Stimulated activated naive B cell treated with anti-CD40 and anti-IgM and Interleukin-4, amounts not matched to agents 10 μg/mL and 1 μg/mL and 100 μg/mL, for 72 hours (primary cell): ENCODE measurements around the gene RAB10.
"Not testable (repeated sequence)": the region's sequence is repeated elsewhere in the genome, so short reads cannot be mapped to it uniquely, and the experiment has no call there.

Source experiments
- ATAC-seq, 2 donors: fragments of 150-1000 bp; cut with Tn5 transposase; replicated peaks; 2 replicates each; pipeline ENCODE4 v1.10.0; 2021; ENCODE audit warnings: moderate library complexity in 1 of 2
- DNase-seq: peaks from one replicate; pipeline ENCODE4 v3.0.0; 2021
- H3K27ac Mint-ChIP-seq: one replicate; pipeline ENCODE4 v1.8.0; 2022; ENCODE audit warnings: mild to moderate bottlenecking, mixed read lengths
- H3K27me3 Mint-ChIP-seq, 2 donors: one replicate each; pipeline ENCODE4 v1.8.0; 2022; ENCODE audit warnings: mixed read lengths in 2 of 2
- H3K36me3 Mint-ChIP-seq, 2 donors: one replicate each; pipeline ENCODE4 v1.8.0; 2022; ENCODE audit warnings: mixed read lengths in 2 of 2, mild to moderate bottlenecking in 1 of 2
- H3K4me1 Mint-ChIP-seq, 2 donors: one replicate each; pipeline ENCODE4 v1.8.0; 2022; ENCODE audit warnings: mixed read lengths in 2 of 2, mild to moderate bottlenecking in 1 of 2
- H3K4me3 Mint-ChIP-seq, 2 donors: one replicate each; pipeline ENCODE4 v1.8.0; 2022; ENCODE audit warnings: mild to moderate bottlenecking in 2 of 2, mixed read lengths in 2 of 2, moderate library complexity in 1 of 2
- H3K9me3 Mint-ChIP-seq, 2 donors: one replicate each; pipeline ENCODE4 v1.8.0; 2022; ENCODE audit warnings: mixed read lengths in 2 of 2, mild to moderate bottlenecking in 1 of 2

The RAB10 gene

DNA sequence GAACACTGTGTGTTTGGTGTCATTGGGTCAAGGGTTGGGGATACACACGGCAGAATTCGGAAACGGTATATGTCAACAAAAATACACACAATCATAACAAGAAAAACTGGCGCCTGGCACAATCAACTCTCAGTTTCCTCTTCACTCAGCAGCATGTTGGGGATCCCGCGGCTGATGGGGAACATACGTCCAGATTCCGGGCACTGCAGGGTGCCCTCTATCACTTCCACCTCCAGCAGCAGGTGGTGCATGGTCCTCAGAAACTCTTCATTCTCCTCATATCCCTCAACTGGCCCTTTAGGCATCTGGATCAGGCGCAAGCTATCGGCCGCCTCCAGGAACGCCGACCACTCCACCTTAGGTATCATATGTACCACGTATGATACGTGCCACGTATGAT is 5.8 kb upstream of the RAB10 start:
- H3K27ac Mint-ChIP-seq, DNase-seq, H3K9me3 Mint-ChIP-seq, H3K36me3 Mint-ChIP-seq, H3K27me3 Mint-ChIP-seq, H3K4me3 Mint-ChIP-seq: not testable (repeated sequence)
- H3K4me1 Mint-ChIP-seq: peaks cover 6 to 11% of the 10 kb centered on the region in 2 donors
- ATAC-seq: peak in 1 of 2 donors; percentile 33

DNA sequence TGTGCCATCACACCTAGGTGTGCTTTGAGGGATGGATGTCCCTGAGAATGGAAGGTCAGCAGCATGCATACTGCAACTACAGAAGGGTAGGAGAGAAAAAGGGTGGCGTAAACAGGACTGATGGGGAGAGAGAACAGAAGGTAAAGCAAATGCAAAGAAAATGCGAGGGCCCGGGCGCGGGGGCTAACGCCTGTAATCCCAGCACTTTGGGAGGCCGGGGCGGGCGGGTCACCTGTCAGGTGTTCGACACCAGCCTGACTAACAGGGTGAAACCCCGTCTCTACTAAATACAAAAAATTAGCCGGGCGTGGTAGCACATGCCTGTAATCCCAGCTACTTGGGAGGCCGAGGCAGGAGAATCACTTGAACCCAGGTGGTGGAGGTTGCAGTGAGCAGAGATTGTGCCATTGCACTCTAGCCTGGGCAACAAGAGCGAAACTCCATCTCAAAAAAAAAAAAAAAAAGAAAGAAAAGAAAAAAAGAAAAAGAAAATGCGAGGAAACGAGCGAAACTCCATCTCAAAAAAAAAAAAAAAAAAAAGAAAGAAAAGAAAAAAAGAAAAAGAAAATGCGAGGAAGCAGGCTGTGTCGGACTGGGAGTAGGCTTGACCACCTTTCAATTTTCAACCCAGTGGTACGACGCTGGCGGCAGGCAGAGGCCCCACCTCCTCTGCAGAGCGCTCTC is 1.2 kb upstream of the RAB10 start:
- not testable (repeated sequence) for H3K9me3 Mint-ChIP-seq, DNase-seq, H3K27me3 Mint-ChIP-seq
- peak overlapping the region; percentile 95 for H3K27ac Mint-ChIP-seq
- H3K36me3 Mint-ChIP-seq: peaks cover 6 to 15% of the 10 kb centered on the region in 2 donors
- peaks cover 14 to 35% of the 10 kb centered on the region in 2 donors for H3K4me1 Mint-ChIP-seq
- H3K4me3 Mint-ChIP-seq: peak overlapping the region; percentile 93 to 97
- peak; percentile 17 to 26 for ATAC-seq

DNA sequence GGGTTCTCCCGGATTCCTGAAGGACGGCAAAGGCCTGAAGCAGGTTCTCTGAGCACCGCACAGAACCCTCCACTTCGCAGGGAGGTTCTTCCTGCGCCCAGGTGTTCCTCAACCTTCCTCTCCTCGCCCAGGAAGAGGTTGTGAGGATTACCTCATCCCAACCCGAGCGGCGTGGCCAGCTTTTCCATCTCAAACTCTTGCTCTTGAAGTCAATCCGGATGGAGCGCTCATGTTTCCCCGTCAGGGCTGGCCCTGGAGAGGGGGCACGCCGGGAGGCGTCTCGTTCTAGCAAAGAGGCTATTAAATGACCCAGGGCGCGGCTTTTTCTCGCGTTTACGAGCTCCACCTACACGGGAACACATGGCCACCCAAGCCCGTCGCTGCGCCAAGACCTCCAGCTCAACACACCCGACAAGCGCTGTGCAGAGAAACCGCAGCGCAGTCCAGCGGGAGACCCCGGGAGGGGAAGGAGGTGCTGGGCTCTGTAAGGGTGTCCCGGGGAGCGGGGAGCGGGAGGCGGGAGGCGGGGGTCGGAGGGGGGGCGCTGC is 540 bp upstream of the RAB10 start:
- H3K27ac Mint-ChIP-seq: peak overlapping the region; percentile 95

DNA sequence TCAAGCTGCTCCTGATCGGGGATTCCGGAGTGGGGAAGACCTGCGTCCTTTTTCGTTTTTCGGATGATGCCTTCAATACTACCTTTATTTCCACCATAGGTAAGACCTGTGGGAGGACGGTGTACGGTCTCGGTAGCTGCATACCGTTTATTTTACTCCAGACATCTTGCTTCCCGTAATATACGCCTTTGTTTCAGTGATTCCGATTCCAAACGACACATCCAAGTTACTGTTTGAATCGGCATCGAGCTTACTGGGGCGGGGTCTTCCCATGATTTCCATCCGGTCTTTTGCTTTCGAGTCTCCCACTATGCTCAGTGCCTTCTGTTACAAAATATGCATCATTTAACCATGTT is 731 bp downstream of the RAB10 start:
- peaks cover 12 to 23% of the 10 kb centered on the region in 2 donors for H3K36me3 Mint-ChIP-seq
- DNase-seq (no peak), ATAC-seq (peak; percentile 0 to 3)
- H3K27ac Mint-ChIP-seq: peak overlapping the region; percentile 97
- no peaks in the 10 kb centered on the region for H3K9me3 Mint-ChIP-seq
- H3K27me3 Mint-ChIP-seq: no peaks in the 10 kb centered on the region
- peak overlapping the region; percentile 93 to 97 for H3K4me3 Mint-ChIP-seq
- peaks cover 16 to 44% of the 10 kb centered on the region in 2 donors for H3K4me1 Mint-ChIP-seq

More for the DNA sequence above, 540 bp upstream of the RAB10 start:
- Mint-ChIP-seq H3K4me3 (peak overlapping the region; percentile 93 to 97), H3K4me1 (peaks cover 16 to 40% of the 10 kb centered on the region in 2 donors), H3K27me3 (no peaks in the 10 kb centered on the region), H3K36me3 (peaks cover 9 to 21% of the 10 kb centered on the region in 2 donors), H3K9me3 (no peaks in the 10 kb centered on the region)
- ATAC-seq: peak; percentile 62 to 64
- DNase-seq: no peak

DNA sequence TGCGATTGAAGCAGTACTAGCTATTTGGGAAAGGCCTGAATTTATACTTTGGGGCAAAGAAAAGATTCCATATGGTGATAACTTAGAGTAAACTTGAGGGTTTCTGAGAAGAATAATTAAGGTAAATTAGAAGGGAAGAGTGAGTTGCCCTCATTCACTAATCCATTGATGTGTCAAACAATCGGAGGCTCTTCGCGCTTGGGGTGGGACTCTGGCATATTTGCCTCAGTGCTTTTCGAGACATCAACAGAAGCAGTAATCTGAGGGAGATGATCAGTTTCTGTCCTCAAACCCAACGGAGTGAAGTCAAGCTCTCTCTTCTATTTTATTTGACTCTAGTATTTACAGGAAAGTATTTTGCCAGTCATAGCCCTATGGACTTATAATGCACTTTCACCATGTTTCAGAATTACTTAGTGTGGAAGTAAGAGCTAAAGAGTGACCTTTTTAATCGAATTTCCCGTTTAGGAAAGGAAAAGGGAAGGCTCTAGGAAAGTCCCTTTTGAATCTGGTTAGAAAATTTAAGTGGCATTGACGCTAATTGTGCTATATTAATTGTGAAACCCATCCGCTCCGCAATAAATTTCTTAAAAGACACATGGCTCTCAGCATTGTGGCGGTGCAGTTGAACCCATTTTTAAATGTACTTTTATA is 1.3 kb downstream of the RAB10 start:
- DNase-seq (no peak), ATAC-seq (no peak)
- H3K4me3 Mint-ChIP-seq: peak overlapping the region; percentile 93 to 97
- H3K27me3 Mint-ChIP-seq: no peaks in the 10 kb centered on the region
- peak overlapping the region; percentile 97 for H3K27ac Mint-ChIP-seq
- peaks cover 16 to 46% of the 10 kb centered on the region in 2 donors for H3K4me1 Mint-ChIP-seq
- H3K36me3 Mint-ChIP-seq: peaks cover 14 to 25% of the 10 kb centered on the region in 2 donors
- H3K9me3 Mint-ChIP-seq: no peaks in the 10 kb centered on the region

DNA sequence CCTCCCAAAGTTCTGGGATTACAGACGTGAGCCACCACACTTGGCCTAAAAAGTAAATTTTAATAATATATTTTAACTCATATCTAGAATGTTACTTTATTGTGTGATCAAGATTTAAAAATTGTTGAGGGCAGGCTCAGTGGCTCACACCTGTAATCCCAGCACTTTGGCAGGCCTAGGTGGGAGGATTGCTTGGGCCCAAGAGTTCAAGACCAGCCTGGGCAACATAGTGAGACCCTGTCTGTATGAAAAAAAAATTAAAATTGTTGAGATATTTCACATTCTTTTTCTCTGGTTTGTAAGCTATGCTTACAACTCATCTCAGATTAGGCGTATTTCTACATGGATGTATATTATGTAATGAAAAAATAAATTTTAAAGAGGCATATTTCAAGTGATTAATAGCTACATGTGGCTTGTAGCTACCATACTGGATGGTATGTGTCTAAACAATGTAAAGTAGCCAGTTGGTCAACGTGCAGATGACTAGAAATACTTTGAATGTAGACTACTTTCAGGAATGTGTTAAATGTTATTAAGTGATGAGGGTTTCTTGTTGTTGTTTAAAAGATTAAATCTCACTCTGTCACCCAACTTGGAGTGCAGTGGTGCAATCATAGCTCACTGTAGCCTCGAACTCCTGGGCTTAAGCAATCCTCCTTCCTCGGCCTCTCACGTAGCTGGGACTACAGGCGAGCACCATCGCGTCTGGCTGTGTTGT is 5.9 kb downstream of the RAB10 start:
- H3K36me3 Mint-ChIP-seq: peaks cover 24 to 35% of the 10 kb centered on the region in 2 donors
- H3K4me3 Mint-ChIP-seq: no peak overlapping the region
- no peaks in the 10 kb centered on the region for H3K27me3 Mint-ChIP-seq
- H3K9me3 Mint-ChIP-seq: no peaks in the 10 kb centered on the region
- peaks cover 27 to 68% of the 10 kb centered on the region in 2 donors for H3K4me1 Mint-ChIP-seq
- no peak for DNase-seq
- no peak overlapping the region for H3K27ac Mint-ChIP-seq
- no peak for ATAC-seq

DNA sequence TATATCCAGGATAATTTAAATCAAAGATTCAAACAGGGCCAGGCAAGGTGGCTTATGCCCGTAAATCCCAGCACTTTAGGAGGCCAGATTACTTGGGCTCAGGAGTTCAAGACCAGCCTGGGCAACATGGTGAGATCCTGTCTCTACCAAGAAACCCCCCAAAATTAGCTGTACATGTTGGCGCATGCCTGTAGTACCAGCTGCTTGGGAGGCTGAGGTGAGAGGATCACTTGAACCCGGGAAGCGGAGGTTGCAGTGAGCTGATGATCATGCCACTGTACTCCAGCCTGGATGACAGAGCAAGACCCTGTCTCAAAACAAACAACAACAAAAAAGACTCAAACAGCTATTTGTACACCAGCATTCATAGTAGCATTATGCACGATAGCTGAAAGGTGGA is 9.2 kb downstream of the RAB10 start:
- Mint-ChIP-seq H3K4me1 (peaks cover 26 to 64% of the 10 kb centered on the region in 2 donors), H3K9me3 (no peaks in the 10 kb centered on the region), H3K27me3 (no peaks in the 10 kb centered on the region), H3K4me3 (no peak overlapping the region), H3K27ac (no peak overlapping the region), H3K36me3 (peaks cover 30 to 35% of the 10 kb centered on the region in 2 donors)
- ATAC-seq (no peak), DNase-seq (no peak)

DNA sequence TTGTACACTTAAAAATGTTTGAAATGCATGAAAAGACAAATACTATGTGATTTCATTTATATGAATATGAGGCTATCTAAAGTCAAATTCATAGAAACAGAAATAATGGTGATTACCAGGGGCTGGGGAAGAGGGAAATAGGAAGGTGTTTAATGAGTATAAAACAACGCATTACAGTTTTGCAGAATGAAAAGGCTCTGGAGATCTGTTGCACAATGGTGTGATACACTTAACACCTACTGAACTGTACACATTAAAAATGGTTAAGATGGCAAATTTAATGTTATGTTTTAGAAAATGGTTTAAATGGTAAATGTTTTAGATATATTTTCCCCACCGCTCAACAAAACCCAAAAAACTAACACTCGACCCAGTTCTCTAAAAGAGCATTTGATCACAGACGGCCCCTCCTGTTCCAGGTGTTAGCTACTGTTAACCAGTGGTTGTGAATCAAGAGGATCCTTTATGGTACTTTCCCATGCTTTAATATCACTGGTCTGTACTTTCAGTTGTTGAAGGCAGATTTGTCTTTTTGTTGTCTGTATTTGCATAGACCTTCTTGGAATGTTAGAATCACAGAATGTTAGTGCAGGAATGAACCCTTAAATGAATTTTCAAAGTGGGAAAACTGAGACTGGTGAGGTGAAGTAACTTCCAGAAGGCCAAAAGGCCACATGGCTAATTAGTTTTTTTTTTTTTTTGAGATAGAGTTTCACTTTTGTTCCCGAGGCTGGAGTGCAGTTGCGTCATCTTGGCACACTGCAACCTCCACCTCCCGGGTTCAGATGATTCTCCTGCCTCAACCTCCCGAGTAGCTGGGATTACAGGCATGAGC is 10.2 kb downstream of the RAB10 start:
- Mint-ChIP-seq H3K4me1 (peaks cover 26 to 67% of the 10 kb centered on the region in 2 donors), H3K9me3 (no peaks in the 10 kb centered on the region), H3K27ac (peak overlapping the region; percentile 4), H3K27me3 (no peaks in the 10 kb centered on the region), H3K36me3 (peaks cover 24 to 40% of the 10 kb centered on the region in 2 donors), H3K4me3 (peak overlapping the region; percentile 4 to 46)
- no peak for DNase-seq
- peak; percentile 79 for ATAC-seq

DNA sequence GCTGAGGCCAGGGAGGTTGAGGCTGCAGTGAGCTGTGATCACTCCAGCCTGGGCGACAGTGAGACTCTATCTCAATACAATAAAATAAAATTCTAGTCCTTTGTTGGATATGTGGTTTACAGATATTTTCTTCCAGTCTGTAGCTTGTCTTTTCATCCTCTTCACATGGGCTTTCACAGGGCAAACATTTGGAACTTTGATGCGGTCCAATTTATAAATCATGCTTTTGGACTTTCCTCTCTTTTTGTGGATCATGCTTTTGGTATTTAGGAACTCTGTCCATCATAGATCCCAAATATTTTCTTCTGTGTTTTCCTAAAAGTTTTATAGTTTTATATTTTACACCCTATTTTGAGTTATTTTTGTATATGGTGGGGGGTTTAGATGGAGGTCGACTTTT is 14.9 kb downstream of the RAB10 start:
- Mint-ChIP-seq H3K9me3 (no peaks in the 10 kb centered on the region), H3K27ac (no peak overlapping the region), H3K4me3 (no peak overlapping the region), H3K4me1 (peaks cover 28 to 71% of the 10 kb centered on the region in 2 donors), H3K36me3 (peaks cover 31 to 57% of the 10 kb centered on the region in 2 donors), H3K27me3 (no peaks in the 10 kb centered on the region)
- DNase-seq (no peak), ATAC-seq (no peak)

DNA sequence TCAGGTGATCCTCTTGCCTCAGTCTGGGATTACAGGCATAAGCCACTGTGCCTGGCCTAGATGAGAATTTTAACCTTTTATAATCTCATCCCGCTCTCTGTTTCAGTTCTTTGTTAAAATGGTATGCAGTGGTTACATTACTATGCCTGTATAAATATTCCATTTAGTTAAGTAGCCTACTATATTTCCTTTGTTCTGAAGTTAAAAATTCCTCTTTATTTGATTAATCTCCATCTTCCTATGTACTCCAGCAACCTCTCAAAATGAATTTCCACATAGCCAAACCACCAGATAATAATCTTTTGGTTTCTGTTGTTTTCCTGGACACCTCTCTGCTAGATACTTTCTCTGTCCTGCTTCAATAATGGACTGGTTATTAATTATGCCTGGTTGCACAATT is 15.8 kb downstream of the RAB10 start:
- Mint-ChIP-seq H3K27ac (no peak overlapping the region), H3K36me3 (peaks cover 31 to 60% of the 10 kb centered on the region in 2 donors), H3K9me3 (no peaks in the 10 kb centered on the region), H3K4me3 (no peak overlapping the region), H3K4me1 (peaks cover 22 to 70% of the 10 kb centered on the region in 2 donors), H3K27me3 (no peaks in the 10 kb centered on the region)
- DNase-seq (no peak), ATAC-seq (no peak)

DNA sequence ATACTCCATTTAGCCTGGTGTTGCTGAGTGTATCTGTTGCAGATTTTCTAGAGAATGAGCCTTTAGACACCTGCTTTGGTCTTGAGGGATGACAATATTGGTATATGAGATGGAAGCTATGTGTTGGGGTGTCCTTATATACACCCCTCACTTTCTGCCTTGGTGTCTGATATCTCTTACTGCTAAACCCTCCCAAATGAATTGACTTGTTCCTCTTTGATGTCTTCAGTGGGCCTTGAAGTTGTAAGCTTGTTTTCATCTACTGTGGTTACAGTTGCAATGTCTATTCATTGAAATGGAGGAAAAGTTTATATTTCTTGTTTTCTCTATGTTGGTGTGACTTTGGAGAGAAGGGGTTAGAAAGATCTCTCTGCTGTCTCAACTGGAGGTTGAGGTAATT is 18.9 kb downstream of the RAB10 start:
- ATAC-seq: no peak
- peaks cover 20 to 74% of the 10 kb centered on the region in 2 donors for H3K4me1 Mint-ChIP-seq
- H3K36me3 Mint-ChIP-seq: peaks cover 23 to 59% of the 10 kb centered on the region in 2 donors
- H3K27ac Mint-ChIP-seq: no peak overlapping the region
- no peaks in the 10 kb centered on the region for H3K9me3 Mint-ChIP-seq
- no peak overlapping the region for H3K4me3 Mint-ChIP-seq
- no peaks in the 10 kb centered on the region for H3K27me3 Mint-ChIP-seq
- no peak for DNase-seq

DNA sequence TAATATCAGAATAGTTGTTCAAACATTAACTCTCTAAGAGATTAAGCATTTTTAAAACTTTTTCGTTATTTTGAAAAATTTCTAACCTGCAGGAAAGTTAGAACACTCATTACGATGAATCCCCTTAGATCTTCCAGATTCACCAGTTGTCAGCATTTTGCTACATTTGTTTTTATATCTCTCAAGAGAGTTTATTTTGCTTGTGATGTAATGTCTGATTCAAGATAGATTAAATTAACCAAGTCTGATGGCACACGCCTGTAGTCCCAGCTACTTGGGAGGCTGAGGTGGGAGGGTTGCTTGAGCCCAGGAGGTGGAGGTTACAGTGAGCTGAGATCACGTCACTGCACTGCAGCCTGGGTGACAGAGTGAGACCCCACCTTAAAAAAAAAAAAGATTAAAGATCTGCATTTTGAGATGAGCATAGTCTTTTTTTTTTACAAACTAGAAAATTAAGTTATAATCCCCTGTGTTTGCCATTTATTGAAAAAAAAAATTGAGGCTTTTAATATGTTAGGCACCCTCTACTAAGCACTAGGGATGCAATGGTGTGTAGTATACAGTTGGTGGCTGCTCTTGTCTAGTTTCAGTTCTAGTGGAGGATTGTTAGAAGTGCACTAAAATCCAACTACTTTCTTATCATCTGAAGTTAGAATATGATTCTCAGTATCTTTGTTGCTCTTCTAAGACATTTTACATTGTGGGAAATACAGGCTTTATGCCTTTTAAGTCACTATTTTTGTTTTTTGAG is 20.9 kb downstream of the RAB10 start:
- ATAC-seq: peak; percentile 46 to 47
- peaks cover 19 to 72% of the 10 kb centered on the region in 2 donors for H3K4me1 Mint-ChIP-seq
- H3K27me3 Mint-ChIP-seq: no peaks in the 10 kb centered on the region
- H3K27ac Mint-ChIP-seq: no peak overlapping the region
- DNase-seq: no peak
- H3K36me3 Mint-ChIP-seq: peaks cover 26 to 46% of the 10 kb centered on the region in 2 donors
- no peak overlapping the region for H3K4me3 Mint-ChIP-seq
- H3K9me3 Mint-ChIP-seq: no peaks in the 10 kb centered on the region

DNA sequence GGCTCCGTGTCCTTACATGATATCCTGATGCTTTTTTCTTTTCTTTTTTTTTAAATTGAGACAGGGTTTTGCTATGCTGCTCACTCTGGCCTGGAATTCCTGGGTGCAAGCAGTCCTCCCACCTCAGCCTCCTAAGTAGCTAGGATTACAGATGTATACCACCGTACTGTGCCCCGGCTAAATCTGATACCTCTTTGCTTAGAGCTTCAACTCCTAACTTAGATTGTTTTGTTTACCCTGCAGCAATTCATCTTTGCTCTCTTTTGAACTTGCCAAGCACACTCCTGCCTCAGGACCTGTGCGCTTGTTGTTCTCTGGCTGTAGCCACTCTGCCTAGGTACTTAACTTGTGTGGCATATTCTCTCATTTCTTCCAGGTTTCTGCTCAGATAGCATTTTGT is 24.5 kb downstream of the RAB10 start:
- ATAC-seq (no peak), DNase-seq (no peak)
- Mint-ChIP-seq H3K36me3 (peaks cover 19 to 28% of the 10 kb centered on the region in 2 donors), H3K4me1 (peaks cover 7 to 44% of the 10 kb centered on the region in 2 donors), H3K27me3 (no peaks in the 10 kb centered on the region), H3K27ac (peak overlapping the region; percentile 15), H3K4me3 (no peak overlapping the region), H3K9me3 (no peaks in the 10 kb centered on the region)
